ENCODE results near the gene GGT5. TPM values are rescaled to one million over a fixed set of nuclear protein-coding genes. Genes with fewer than 3 reads are reported as not detected.
"Not testable (repeated sequence)": the region's sequence is repeated elsewhere in the genome, so short reads cannot be mapped to it uniquely, and the experiment has no call there.

Gene GGT5
- total and polyA plus RNA-seq, 8 donors = 2.3 to 18.3 (median 12.0) TPM

- Histone ChIP-seq H3K4me3 (no peak overlapping the region), H3K36me3 (no peaks in the 10 kb centered on the region), H3K27me3 (no peaks in the 10 kb centered on the region), H3K9me3 (no peaks in the 10 kb centered on the region), H3K4me1 (peaks cover 13 to 15% (median 14%) of the 10 kb centered on the region in 3 donors), H3K27ac (no peak overlapping the region)
- no peak for FAIRE-seq
- intact Hi-C loops (cut with DNase I) = no loop called here
- 54 to 59% methylated on average over 2 of the region's 2 CpGs for WGBS, 2 donors
- TF ChIP-seq CTCF (IDR thresholded peaks at IDR 0.05) = no peak
- no peak for DNase-seq
- ATAC-seq = no peak
These were observed 37.5 kb upstream of the GGT5 start for GRCh38 chr22:24282401-24282800.

DNA sequence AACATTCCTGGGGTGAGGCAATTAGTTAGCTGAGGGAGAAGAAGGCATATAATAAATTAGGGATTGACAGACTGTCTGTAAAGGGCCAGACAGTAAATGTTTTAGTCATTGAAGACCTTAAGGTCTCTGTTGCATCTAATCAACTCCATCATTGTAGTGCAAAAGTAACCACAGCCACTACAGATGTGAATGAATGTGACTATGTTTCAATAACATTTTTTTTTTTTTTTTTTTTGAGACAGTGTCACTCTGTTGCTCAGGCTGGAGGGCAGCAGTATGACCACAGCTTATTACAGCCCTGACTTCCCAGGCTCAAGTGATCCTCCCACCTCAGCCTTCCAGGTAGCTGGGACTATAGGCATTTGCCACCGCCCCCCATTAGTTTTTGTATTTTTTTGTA lies 35.5 kb upstream of the GGT5 start:
- 83 to 96% methylated on average over 1 of the region's 1 CpG for WGBS, 2 donors
- ATAC-seq; H3K27me3 ChIP-seq; H3K4me3 ChIP-seq; H3K27ac ChIP-seq; H3K4me1 ChIP-seq; DNase-seq; H3K36me3 ChIP-seq; FAIRE-seq; intact Hi-C loops (cut with DNase I); H3K9me3 ChIP-seq: not testable (repeated sequence)

- H3K27me3 ChIP-seq; intact Hi-C loops (cut with DNase I); DNase-seq; H3K9me3 ChIP-seq; H3K4me3 ChIP-seq; H3K36me3 ChIP-seq; ATAC-seq: not testable (repeated sequence)
- Histone ChIP-seq H3K27ac (peak overlapping the region in 3 of 4 donors; percentile 1 to 61 (median 60)), H3K4me1 (peaks cover 4 to 24% (median 11%) of the 10 kb centered on the region in 3 donors)
- 25 to 27% methylated on average over 6 of the region's 7 CpGs for WGBS, 2 donors
- peak; percentile 78 for FAIRE-seq
These were observed 30.0 kb upstream of the GGT5 start for GRCh38 chr22:24274696-24275405.

DNA sequence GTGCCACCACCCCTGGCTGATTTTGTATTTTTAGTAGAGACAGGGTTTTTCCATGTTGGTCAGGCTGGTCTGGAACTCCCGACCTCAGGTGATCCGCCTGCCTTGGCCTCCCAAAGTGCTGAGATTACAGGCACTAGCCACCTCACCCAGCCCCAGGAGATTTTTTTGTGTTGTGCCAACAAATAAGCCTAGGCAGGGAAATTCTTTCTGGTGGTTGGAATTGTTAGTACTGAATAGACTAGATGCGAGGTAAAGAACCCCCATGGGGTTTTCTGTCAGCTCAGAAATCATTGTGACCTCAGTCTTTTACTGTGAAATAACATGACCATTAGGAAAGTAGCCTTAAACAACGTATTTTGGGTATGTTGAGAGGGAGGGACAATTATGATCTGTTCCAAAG lies 29.0 kb upstream of the GGT5 start:
- intact Hi-C loops (cut with DNase I); H3K9me3 ChIP-seq; FAIRE-seq; H3K27ac ChIP-seq; ATAC-seq; DNase-seq; H3K27me3 ChIP-seq; H3K4me3 ChIP-seq; H3K36me3 ChIP-seq: not testable (repeated sequence)
- WGBS, 2 donors = 71 to 78% methylated on average over 4 of the region's 4 CpGs
- H3K4me1 ChIP-seq = peaks cover 4 to 24% (median 11%) of the 10 kb centered on the region in 3 donors

- H3K36me3 ChIP-seq; DNase-seq; FAIRE-seq; H3K9me3 ChIP-seq; H3K4me3 ChIP-seq; H3K27me3 ChIP-seq; ATAC-seq; intact Hi-C loops (cut with DNase I); H3K27ac ChIP-seq: not testable (repeated sequence)
- 82 to 90% methylated on average over 2 of the region's 2 CpGs for WGBS, 2 donors
- H3K4me1 ChIP-seq = peaks cover 4 to 24% (median 11%) of the 10 kb centered on the region in 3 donors
These were observed 28.1 kb upstream of the GGT5 start for GRCh38 chr22:24273031-24273430.

DNA sequence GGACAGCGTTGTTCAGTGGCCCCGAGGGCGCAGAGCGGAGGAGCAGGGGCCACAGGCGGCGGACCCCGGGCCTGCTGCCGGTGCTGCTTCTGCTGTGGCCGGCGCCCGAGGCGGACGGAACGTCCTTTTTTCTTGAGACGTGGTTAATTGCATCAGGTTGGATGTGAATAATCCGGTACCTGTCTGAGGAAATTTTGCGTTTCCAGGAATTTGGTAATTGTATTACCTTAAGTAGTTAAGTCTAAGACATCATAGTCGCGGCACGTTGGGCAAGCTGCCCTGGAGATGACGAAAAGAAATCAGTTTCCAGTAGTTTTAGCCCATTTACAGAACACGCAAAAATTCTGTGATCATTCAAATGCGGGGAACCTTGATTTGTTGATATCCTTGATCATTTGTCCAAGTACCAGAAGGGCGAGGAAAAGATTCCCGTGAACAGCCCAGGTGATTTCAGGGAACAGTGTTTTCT lies 26.5 kb upstream of the GGT5 start:
- Histone ChIP-seq H3K27me3 (no peaks in the 10 kb centered on the region), H3K4me3 (peak overlapping the region; percentile 70 to 94 (median 77)), H3K9me3 (no peaks in the 10 kb centered on the region), H3K27ac (peak overlapping the region; percentile 84 to 94 (median 88)), H3K4me1 (peaks cover 4 to 24% (median 11%) of the 10 kb centered on the region in 3 donors), H3K36me3 (no peaks in the 10 kb centered on the region)
- DNase-seq (peak in 2 of 6 donors; percentile 42 to 45), ATAC-seq (peak in 2 of 4 donors; percentile 41 to 52), FAIRE-seq (no peak)
- intact Hi-C loops (cut with DNase I) = no loop called here
- no peak for TF ChIP-seq CTCF (IDR thresholded peaks at IDR 0.05)
- 1% methylated on average over 25 of the region's 25 CpGs for WGBS, 2 donors

Measured in pancreas (tissue), 10 donors.